Superior temporal gyrus (tissue), 1 donor: ENCODE measurements around the gene ETFA.

Experiments
- DNase-seq: peaks from one replicate; pipeline ENCODE4 v3.0.0-alpha.2; 2016; ENCODE audit errors: extremely low spot score

Gene ETFA

GRCh38 chr15:76173317-76173834 lies 137.9 kb downstream of the ETFA start:
- no peak for DNase-seq

- DNase-seq: no peak
Measured at GRCh38 chr15:76172782-76173181, 138.5 kb downstream of the ETFA start.

GRCh38 chr15:76169911-76170800 lies 141.1 kb downstream of the ETFA start:
- DNase-seq: no peak

GRCh38 chr15:76169018-76169417 lies 142.3 kb downstream of the ETFA start:
- DNase-seq: no peak

- no peak for DNase-seq
Measured at GRCh38 chr15:76168237-76168984, 142.9 kb downstream of the ETFA start.

GRCh38 chr15:76165951-76166350 lies 145.3 kb downstream of the ETFA start:
- DNase-seq: no peak
